Measurements from ENCODE around the gene FAM118A. TPM values are rescaled to one million over a fixed set of nuclear protein-coding genes. Genes with fewer than 3 reads are reported as not detected.
A peak's percentile ranks its signal among the peaks of the same experiment; 100 is the strongest.

The FAM118A gene
- total RNA-seq, 2 donors from 2014 or later = 60.8 to 215 TPM

- no peak overlapping the region for H3K27ac ChIP-seq
- WGBS = 69% methylated on average over 13 of the region's 14 CpGs
- peaks cover 3% of the 10 kb centered on the region for H3K4me1 ChIP-seq (replicated peaks)
- no peaks in the 10 kb centered on the region for H3K9me3 ChIP-seq
- DNase-seq (ENCODE audit: low spot score) = no peak
- H3K36me3 ChIP-seq = no peaks in the 10 kb centered on the region
- H3K4me3 ChIP-seq = no peak overlapping the region
- intact Hi-C loops (cut with DNase I) = loop anchor here (5.0 kb wide), 1 partner anchor 161 kb away; no protein-coding TSS in a partner anchor
- TF ChIP-seq CTCF (IDR thresholded peaks at IDR 0.05) = no peak
- TF ChIP-seq POLR2A (IDR thresholded peaks at IDR 0.05) = no peak
- no peak for TF ChIP-seq POLR2AphosphoS5 (IDR thresholded peaks at IDR 0.05)
- no peaks in the 10 kb centered on the region for H3K27me3 ChIP-seq (replicated peaks; ENCODE audit: insufficient read depth)
Observed at GRCh38 chr22:45262931-45263462, 46.7 kb upstream of the FAM118A start.

- Histone ChIP-seq H3K9me3 (no peaks in the 10 kb centered on the region), H3K4me1 (replicated peaks) (peaks cover 3% of the 10 kb centered on the region), H3K36me3 (no peaks in the 10 kb centered on the region), H3K4me3 (no peak overlapping the region), H3K27me3 (replicated peaks; ENCODE audit: insufficient read depth) (no peaks in the 10 kb centered on the region), H3K27ac (peak overlapping the region in 1 of 2 donors; percentile 36)
- intact Hi-C loops (cut with DNase I) = loop anchor here (5.0 kb wide), 1 partner anchor 161 kb away; no protein-coding TSS in a partner anchor
- TF ChIP-seq POLR2AphosphoS5 (IDR thresholded peaks at IDR 0.05) (peak; percentile 79), CTCF (IDR thresholded peaks at IDR 0.05) (peak; percentile 57 to 92 (median 82)), POLR2A (IDR thresholded peaks at IDR 0.05) (no peak)
- DNase-seq (ENCODE audit: low spot score) = peak; percentile 77
- WGBS = 21% methylated on average over 17 of the region's 17 CpGs
Observed at GRCh38 chr22:45263463-45264269, 46.1 kb upstream of the FAM118A start.

GRCh38 chr22:45265535-45265934 lies 44.2 kb upstream of the FAM118A start:
- intact Hi-C loops (cut with DNase I) = no loop called here
- DNase-seq (ENCODE audit: low spot score) = no peak
- H3K36me3 ChIP-seq = no peaks in the 10 kb centered on the region
- WGBS = 87% methylated on average over 7 of the region's 7 CpGs
- H3K4me1 ChIP-seq (replicated peaks) = peaks cover 11% of the 10 kb centered on the region
- no peak for TF ChIP-seq POLR2AphosphoS5 (IDR thresholded peaks at IDR 0.05)
- no peak for TF ChIP-seq CTCF (IDR thresholded peaks at IDR 0.05)
- TF ChIP-seq POLR2A (IDR thresholded peaks at IDR 0.05) = no peak
- H3K27ac ChIP-seq = no peak overlapping the region
- H3K9me3 ChIP-seq = no peaks in the 10 kb centered on the region
- no peak overlapping the region for H3K4me3 ChIP-seq
- H3K27me3 ChIP-seq (replicated peaks; ENCODE audit: insufficient read depth) = no peaks in the 10 kb centered on the region

- Histone ChIP-seq H3K9me3 (no peaks in the 10 kb centered on the region), H3K4me3 (peak overlapping the region; percentile 36 to 52), H3K27me3 (replicated peaks; ENCODE audit: insufficient read depth) (no peaks in the 10 kb centered on the region), H3K36me3 (no peaks in the 10 kb centered on the region), H3K27ac (peak overlapping the region; percentile 60 to 83), H3K4me1 (replicated peaks) (peaks cover 13% of the 10 kb centered on the region)
- TF ChIP-seq POLR2AphosphoS5 (IDR thresholded peaks at IDR 0.05) (no peak), POLR2A (IDR thresholded peaks at IDR 0.05) (no peak), CTCF (IDR thresholded peaks at IDR 0.05) (no peak)
- no peak for DNase-seq (ENCODE audit: low spot score)
- intact Hi-C loops (cut with DNase I) = loop anchor here (1.0 to 2.0 kb wide), 3 partner anchors 40 to 284 kb away; partner anchors contain the start of gene FAM118A
- under 1% methylated on average over 32 of the region's 47 CpGs for WGBS
Observed at GRCh38 chr22:45268167-45268957, 41.4 kb upstream of the FAM118A start.

Data from prostate gland (tissue), 2 donors.